ENCODE data around the gene EIF2A. TPM values are rescaled to one million over a fixed set of nuclear protein-coding genes. Genes with fewer than 3 reads are reported as not detected.
A peak's percentile ranks its signal among the peaks of the same experiment; 100 is the strongest.

The EIF2A gene
- total RNA-seq, 1 experiment from 2014 or later = 231 TPM

DNA sequence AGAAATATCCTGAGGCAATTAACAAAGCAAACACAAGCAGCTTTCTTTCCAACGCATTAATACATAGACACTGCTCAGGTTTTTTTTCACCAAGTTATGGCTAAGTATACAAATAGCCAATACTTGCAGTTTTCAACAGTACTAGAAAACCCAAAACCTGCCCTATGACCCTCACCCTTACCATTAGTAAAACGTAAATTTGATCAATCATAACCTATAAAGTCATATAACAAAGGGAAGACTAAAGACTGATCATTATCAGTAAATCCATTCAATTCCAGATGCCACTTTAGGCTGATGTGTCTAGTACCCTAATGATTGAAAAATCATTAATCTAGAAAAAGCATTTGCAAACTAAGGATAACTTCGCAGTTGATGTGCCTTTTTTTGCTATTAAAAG is 3.5 kb upstream of the EIF2A start:
- DNase-seq (ENCODE audit: low read depth) = no peak

DNA sequence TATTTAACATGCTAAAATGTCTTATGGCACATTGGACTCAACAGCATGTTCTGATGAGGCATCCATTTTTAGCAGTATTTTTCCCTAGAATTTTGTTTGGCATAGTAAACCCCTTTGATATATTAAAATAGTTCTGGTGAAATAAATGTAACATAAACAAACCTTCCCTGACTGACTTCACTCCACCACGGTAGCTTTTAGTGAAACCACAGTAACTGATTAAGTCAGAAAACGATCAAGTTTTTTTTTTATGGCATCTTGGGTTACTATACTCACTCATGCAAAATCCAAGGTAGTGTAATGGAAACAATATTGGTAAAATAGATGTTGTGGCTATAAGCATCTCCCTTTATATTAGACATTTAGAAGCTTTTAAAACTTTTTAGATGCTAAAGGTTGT is 3.1 kb upstream of the EIF2A start:
- DNase-seq (ENCODE audit: low read depth) = no peak

DNA sequence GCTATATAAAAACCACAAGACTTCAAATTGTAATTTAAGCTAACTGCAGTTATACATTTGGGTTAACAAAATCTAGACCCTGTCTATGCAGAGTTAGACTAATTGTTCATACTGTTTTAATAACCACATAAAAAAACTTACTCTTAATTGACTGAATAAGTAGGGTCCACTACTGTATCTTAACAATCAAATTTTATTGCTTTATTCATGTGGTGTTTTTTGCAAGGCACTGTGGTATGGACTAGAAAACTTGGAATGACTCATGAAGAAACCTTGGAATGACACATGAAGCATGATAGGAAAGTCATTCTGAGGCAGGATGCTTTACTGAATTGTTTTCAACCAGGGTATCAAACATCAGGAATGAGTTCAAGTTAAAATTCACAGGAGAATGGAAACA is 2.5 kb upstream of the EIF2A start:
- peak; percentile 83 for DNase-seq (ENCODE audit: low read depth)

GRCh38 chr3:150544726-150545125 is 1.9 kb upstream of the EIF2A start:
- no peak for DNase-seq (ENCODE audit: low read depth)

- peak; percentile 21 for DNase-seq (ENCODE audit: low read depth)
Observed at GRCh38 chr3:150545419-150546225, 965 bp upstream of the EIF2A start.

DNA sequence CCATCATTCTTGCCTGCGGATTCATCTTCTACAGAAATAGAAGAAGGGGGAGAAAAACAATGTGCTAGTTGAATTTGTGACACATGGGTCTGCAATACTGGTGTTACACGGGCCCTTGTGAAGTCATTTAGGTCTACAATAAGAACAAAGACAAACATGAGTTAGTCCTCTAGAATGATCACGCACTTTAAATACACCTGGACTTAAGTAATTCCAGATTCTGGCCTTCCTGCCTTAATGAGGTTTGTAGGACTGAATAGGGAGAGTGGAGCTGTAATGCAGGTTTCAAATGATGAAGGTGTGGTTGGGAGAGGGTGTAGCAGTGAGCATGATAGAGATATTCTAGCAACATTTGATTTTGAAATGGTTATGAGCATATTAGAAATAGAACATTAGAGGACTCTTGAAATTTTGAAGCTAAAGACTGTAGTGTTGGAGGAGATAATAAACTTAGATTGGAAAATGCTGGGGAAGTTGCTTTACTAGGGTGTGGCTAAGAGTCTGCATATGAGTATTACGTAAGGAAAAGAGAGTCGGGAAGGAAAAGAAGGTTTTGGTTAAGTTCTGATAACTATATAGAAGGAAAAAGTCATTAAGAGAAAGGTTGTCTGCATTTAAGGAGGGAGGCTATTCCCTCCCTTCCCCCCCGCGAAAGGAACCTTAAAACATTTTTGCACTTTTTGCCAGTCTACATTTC is 606 bp downstream of the EIF2A start:
- DNase-seq (ENCODE audit: low read depth) = peak; percentile 36

- no peak for DNase-seq (ENCODE audit: low read depth)
Observed at GRCh38 chr3:150555859-150556436, 9.4 kb downstream of the EIF2A start.

DNA sequence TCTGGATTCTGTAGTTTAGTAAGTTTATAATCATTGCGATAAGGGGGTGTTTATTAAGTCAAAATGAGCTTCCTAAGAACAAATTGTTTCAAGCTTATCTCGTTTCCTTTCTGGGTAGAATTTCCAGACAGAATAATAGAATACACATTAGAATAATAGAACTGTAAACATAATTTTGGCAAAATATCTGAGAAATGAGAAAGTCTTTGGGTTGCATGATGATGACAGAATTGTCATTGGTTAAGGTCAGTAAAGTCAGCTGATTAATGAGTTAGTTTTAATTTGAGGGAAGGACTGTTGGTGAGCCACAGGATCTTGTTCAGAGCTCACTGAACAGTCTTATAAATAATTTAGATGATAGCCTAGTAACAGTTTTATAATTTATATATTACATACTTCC is 10.2 kb downstream of the EIF2A start:
- DNase-seq (ENCODE audit: low read depth) = no peak

DNA sequence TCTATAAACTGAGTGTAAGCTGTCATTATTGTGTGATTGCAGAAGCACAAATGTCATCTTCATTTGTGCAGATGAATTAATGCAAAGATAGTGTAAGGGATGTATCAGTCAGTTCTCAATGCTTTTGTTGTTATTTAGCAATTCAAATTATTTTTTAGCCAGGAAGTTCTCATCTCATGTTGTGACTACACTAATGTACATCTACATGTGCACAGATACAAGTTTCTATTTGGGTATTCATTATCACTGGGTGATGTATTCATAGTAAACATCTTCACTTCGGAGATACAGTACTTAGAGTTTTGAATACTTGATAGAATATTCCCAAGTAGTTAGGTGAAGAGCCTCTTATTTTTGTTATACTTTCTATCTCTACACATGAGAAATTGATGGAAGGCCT is 11.1 kb downstream of the EIF2A start:
- no peak for DNase-seq (ENCODE audit: low read depth)

DNA sequence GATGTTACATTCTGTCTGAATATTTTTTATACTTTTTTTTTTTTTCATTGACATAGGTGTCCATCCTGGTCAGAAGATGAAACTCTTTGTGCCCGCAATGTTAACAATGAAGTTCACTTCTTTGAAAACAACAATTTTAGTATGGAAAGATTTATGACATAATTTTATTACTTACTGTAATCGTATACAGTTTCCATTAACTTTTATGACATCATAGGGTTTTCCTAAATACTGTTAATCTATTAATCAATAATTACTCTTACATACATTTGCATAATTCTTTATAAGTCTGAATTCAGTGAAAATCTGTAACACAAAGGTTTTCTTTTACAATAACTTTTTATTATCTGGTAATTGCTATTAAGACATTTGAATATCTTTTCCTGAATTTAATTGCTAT is 17.7 kb downstream of the EIF2A start:
- DNase-seq (ENCODE audit: low read depth) = no peak

DNA sequence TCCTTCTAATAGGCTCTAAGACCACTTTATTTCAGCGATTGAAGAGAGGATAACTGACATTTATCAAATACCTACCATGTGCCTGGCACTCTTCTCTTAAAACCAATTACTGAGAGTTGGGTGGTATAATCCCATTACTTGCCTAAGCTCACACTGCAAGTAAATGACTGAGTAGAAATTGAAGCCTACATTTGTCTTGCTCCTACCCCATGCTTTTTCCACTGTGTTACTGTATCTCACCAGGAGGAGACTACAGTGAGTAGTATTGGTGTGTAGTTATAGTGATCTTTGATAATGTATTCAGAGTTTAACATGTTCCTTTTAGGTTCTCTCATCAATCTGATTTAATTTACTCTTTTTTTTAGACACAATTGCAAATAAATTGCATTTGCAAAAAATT is 20.7 kb downstream of the EIF2A start:
- DNase-seq (ENCODE audit: low read depth) = no peak

GRCh38 chr3:150577855-150578254 is 31.3 kb downstream of the EIF2A start:
- DNase-seq (ENCODE audit: low read depth) = no peak

DNA sequence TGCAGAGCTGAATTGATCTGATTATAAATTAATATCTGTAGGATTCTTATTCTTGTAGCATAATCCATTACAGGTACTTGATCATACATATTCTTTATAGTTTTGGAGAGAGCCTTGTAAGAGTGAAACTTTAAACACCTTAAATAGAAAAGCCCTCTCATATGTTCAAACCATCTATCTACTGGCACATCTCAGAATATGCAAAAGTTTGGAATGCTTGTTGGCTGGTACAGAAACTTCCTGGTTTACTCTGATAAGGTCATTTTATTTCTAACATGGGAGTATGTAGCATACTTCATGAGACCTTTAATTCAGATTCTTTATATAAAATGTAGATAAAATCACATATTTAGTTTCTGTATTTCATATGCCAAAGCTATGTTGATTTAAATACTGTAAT is 34.6 kb downstream of the EIF2A start:
- no peak for DNase-seq (ENCODE audit: low read depth)

GRCh38 chr3:150582620-150583019 is 36.0 kb downstream of the EIF2A start:
- no peak for DNase-seq (ENCODE audit: low read depth)

GRCh38 chr3:150583028-150583427 is 36.4 kb downstream of the EIF2A start:
- DNase-seq (ENCODE audit: low read depth) = no peak

- no peak for DNase-seq (ENCODE audit: low read depth)
Observed at GRCh38 chr3:150588027-150588830, 41.6 kb downstream of the EIF2A start.

DNA sequence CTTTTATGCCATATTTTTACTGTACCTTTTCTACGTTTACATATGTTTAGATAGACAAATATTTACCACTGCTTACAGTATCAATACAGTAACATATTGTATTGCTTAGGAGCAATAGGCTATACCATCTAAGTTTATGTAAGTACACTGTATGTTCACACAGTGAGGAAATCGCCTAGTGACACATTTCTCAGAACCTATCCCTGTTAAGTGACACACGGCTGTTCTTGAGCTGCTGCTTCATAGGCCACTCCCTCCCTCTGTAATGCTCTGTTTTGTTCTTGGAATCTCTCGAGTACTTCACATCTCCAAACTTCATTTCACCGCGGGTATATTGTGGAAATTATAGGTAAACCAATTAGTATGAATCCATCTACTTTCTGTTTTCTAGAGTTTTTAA is 43.2 kb downstream of the EIF2A start:
- DNase-seq (ENCODE audit: low read depth) = no peak

- DNase-seq (ENCODE audit: low read depth) = no peak
Observed at GRCh38 chr3:150594150-150594549, 47.6 kb downstream of the EIF2A start.

DNA sequence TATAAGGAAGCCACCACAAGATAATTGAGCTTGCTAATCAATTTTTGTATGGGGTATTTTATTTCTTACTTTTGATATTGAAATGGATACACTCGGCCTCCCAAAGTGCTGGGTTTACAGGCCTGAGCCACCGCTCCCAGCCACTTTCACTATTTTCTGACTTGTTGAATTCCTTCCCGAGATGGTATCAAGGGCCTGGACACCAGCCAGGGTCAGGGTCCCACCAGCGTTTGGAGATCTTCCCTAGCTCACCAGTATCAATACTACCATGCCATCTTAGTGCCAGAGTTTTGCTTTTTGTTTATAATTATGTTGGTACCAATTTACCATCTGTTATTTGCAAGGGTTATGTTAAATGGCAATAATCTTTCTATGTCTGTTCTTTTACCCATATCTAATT is 51.1 kb downstream of the EIF2A start:
- DNase-seq (ENCODE audit: low read depth) = no peak

- DNase-seq (ENCODE audit: low read depth) = peak; percentile 96
Observed at GRCh38 chr3:150599611-150600297, 53.2 kb downstream of the EIF2A start.
